Measurements from ENCODE around the gene ZNF667.

GRCh38 chr19:56403261-56403660, 73.9 kb downstream of the ZNF667 start:
- TF ChIP-seq CTCF (IDR thresholded peaks at IDR 0.05; ENCODE audit: low read depth, low read length, poor library complexity, severe bottlenecking) (no peak), EZH2phosphoT487 (IDR thresholded peaks at IDR 0.05; ENCODE audit: borderline replicate concordance, low read length) (no peak)

All from DOHH2 (cell line).